ACC112 (cell line): ENCODE measurements around the gene ZNF229.
A peak's percentile ranks its signal among the peaks of the same experiment; 100 is the strongest.
"Not testable (repeated sequence)": the region's sequence is repeated elsewhere in the genome, so short reads cannot be mapped to it uniquely, and the experiment has no call there.

Source experiments
- H2AFZ ChIP-seq: fragments of 200-600 bp; sonication (generic); one replicate; pipeline ENCODE4 v1.6.0; 2017; ENCODE audit warnings: antibody characterized with exemption, low read length; ENCODE audit not compliant: unreplicated experiment
- H3K27ac ChIP-seq: fragments of 200-600 bp; sonication (generic); 2 replicates; pipeline ENCODE4 v1.5.1; 2014; ENCODE audit warnings: low read depth, mild to moderate bottlenecking, antibody characterized with exemption, low read length, moderate library complexity
- H3K27me3 ChIP-seq: fragments of 200-600 bp; sonication (generic); 2 replicates; pipeline ENCODE4 v1.6.1; 2014; ENCODE audit warnings: mild to moderate bottlenecking, antibody characterized with exemption, low read length, moderate library complexity, mixed read lengths; ENCODE audit not compliant: insufficient read depth
- H3K36me3 ChIP-seq: fragments of 200-600 bp; sonication (generic); 2 replicates; pipeline ENCODE4 v1.6.1; 2016; ENCODE audit warnings: mild to moderate bottlenecking, antibody characterized with exemption, low read length, moderate library complexity, mixed read lengths; ENCODE audit not compliant: insufficient read depth
- H3K4me1 ChIP-seq: fragments of 200-600 bp; sonication (generic); one replicate; pipeline ENCODE4 v1.6.1; 2016; ENCODE audit warnings: low read length, mixed read lengths; ENCODE audit not compliant: insufficient read depth, unreplicated experiment, control insufficient read depth
- H3K4me3 ChIP-seq: fragments of 200-600 bp; sonication (generic); 2 replicates; pipeline ENCODE4 v1.5.1; 2014; ENCODE audit warnings: mild to moderate bottlenecking, low read depth, low read length
- H3K79me2 ChIP-seq: fragments of 200-600 bp; sonication (generic); one replicate; pipeline ENCODE4 v1.6.0; 2016; ENCODE audit warnings: low read length; ENCODE audit not compliant: control insufficient read depth, unreplicated experiment, insufficient read depth

ZNF229 gene

GRCh38 chr19:44447916-44448674 lies at the start of gene ZNF229:
ZNF229 (minus strand) TSS chr19:44448472; CDS start chr19:44442847, 5,625 bp downstream.
- peak within 1 kb of the TSS; percentile 83 for H2AFZ ChIP-seq
- peak within 1 kb of the TSS; percentile 97 for H3K4me3 ChIP-seq
- peaks cover 15% of the 10 kb centered on the region for H3K79me2 ChIP-seq
- H3K4me1 ChIP-seq: peaks cover 3% of the 10 kb centered on the region
- peaks cover 31% of the 10 kb centered on the region for H3K36me3 ChIP-seq
- H3K27ac ChIP-seq: peak within 1 kb of the TSS; percentile 61; the same call in 1 of the 2 replicates
- no peaks in the 10 kb centered on the region for H3K27me3 ChIP-seq

GRCh38 chr19:44496711-44497110 lies 48.4 kb upstream of the ZNF229 start:
- H2AFZ ChIP-seq: no peak overlapping the region
- peaks cover 39% of the 10 kb centered on the region for H3K36me3 ChIP-seq
- H3K27me3 ChIP-seq: no peaks in the 10 kb centered on the region
- peaks cover 34% of the 10 kb centered on the region for H3K79me2 ChIP-seq
- no peak overlapping the region for H3K27ac ChIP-seq
- no peaks in the 10 kb centered on the region for H3K4me1 ChIP-seq
- no peak overlapping the region for H3K4me3 ChIP-seq

GRCh38 chr19:44476559-44477408 lies 28.5 kb upstream of the ZNF229 start:
- Histone ChIP-seq H3K79me2 (no peaks in the 10 kb centered on the region), H3K27ac (no peak overlapping the region), H2AFZ (no peak overlapping the region), H3K4me3 (no peak overlapping the region), H3K27me3 (no peaks in the 10 kb centered on the region), H3K4me1 (no peaks in the 10 kb centered on the region), H3K36me3 (peaks cover 67% of the 10 kb centered on the region)

GRCh38 chr19:44468730-44469129 lies 20.5 kb upstream of the ZNF229 start:
- H3K27me3 ChIP-seq, H3K4me3 ChIP-seq, H3K79me2 ChIP-seq, H3K4me1 ChIP-seq, H2AFZ ChIP-seq, H3K36me3 ChIP-seq, H3K27ac ChIP-seq: not testable (repeated sequence)

GRCh38 chr19:44462600-44463286 lies 14.5 kb upstream of the ZNF229 start:
- not testable (repeated sequence) for H3K27me3 ChIP-seq, H3K79me2 ChIP-seq, H3K27ac ChIP-seq, H3K36me3 ChIP-seq, H3K4me1 ChIP-seq, H2AFZ ChIP-seq, H3K4me3 ChIP-seq

- not testable (repeated sequence) for H3K4me1 ChIP-seq, H2AFZ ChIP-seq, H3K79me2 ChIP-seq, H3K4me3 ChIP-seq, H3K27me3 ChIP-seq, H3K36me3 ChIP-seq, H3K27ac ChIP-seq
These were observed 7.7 kb upstream of the ZNF229 start for GRCh38 chr19:44456016-44456415.

- Histone ChIP-seq H2AFZ (no peak overlapping the region), H3K27ac (no peak overlapping the region), H3K27me3 (no peaks in the 10 kb centered on the region)
These were observed 6.8 kb upstream of the ZNF229 start for GRCh38 chr19:44455100-44455499.

DNA sequence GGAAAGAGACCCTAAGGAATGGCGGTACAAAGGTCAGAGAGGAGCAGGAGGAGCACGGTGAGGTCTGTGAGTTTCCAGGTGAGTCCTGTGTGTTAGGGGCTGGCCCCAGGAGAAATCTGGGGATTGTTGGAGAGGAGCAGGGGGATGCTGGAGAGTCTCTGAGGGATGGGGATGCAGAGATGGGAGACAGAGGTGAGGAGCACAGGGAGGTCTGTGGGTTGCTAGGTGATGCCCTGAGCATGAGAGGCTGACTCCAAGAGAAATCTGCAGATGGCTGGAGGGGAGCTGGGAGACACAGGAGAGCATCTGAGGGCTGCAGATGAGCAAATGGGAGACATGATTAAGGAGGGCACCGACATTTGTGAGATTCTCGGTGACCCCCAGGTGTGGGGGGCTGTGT lies 4.1 kb upstream of the ZNF229 start:
- Histone ChIP-seq H3K36me3 (no peaks in the 10 kb centered on the region), H3K4me1 (no peaks in the 10 kb centered on the region), H2AFZ (no peak overlapping the region), H3K27me3 (no peaks in the 10 kb centered on the region), H3K4me3 (no peak overlapping the region), H3K79me2 (peaks cover 7% of the 10 kb centered on the region), H3K27ac (no peak overlapping the region)

More at GRCh38 chr19:44455100-44455499, 6.8 kb upstream of the ZNF229 start:
- Histone ChIP-seq H3K79me2 (no peaks in the 10 kb centered on the region), H3K4me1 (no peaks in the 10 kb centered on the region), H3K4me3 (no peak overlapping the region), H3K36me3 (no peaks in the 10 kb centered on the region)

DNA sequence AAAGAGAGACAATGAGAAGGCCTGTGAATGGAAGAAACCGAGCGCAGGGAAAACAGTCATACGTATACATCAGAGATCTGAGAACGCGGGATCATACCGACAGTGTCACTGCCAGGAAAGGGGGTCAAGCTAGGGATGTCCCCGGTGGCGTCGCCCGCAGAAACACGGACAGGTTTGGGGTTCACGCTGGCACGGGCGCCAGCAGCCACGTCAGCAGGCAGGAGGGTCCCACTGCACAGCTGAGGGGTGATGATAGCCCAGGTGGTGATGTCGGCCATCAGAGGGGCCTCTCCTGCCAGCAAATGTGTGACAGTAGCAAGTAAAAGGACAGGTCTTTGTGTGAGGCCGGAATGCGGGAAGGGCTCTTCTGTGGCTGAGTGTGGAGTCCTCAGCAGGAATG lies 3.4 kb upstream of the ZNF229 start:
- Histone ChIP-seq H3K79me2 (peaks cover 13% of the 10 kb centered on the region), H2AFZ (no peak overlapping the region)

GRCh38 chr19:44438441-44438840 lies 9.8 kb downstream of the ZNF229 start:
- Histone ChIP-seq H2AFZ (no peak overlapping the region), H3K36me3 (peaks cover 42% of the 10 kb centered on the region), H3K4me1 (no peaks in the 10 kb centered on the region), H3K4me3 (no peak overlapping the region), H3K79me2 (no peaks in the 10 kb centered on the region), H3K27me3 (no peaks in the 10 kb centered on the region), H3K27ac (no peak overlapping the region)

More for the DNA sequence above, 3.4 kb upstream of the ZNF229 start:
- H3K36me3 ChIP-seq: peaks cover 1% of the 10 kb centered on the region
- no peaks in the 10 kb centered on the region for H3K27me3 ChIP-seq
- no peak overlapping the region for H3K27ac ChIP-seq
- no peak overlapping the region for H3K4me3 ChIP-seq
- peaks cover 1% of the 10 kb centered on the region for H3K4me1 ChIP-seq
